BLaER1 treated with 17β-estradiol and CSF1 and Interleukin-3, amounts not matched to agents 10 nM and 100 nM (cell line): ENCODE measurements around the gene ARHGAP26.

ENCODE experiments used
- H3K27ac ChIP-seq, 11 experiments: shearing (Covaris generic); formaldehyde crosslinking; 2 replicates each; pipeline ENCODE4 v1.8.1; 2022
- H3K27me3 ChIP-seq, 11 experiments: shearing (Covaris generic); formaldehyde crosslinking; 2 replicates each; pipeline ENCODE4 v1.8.1; 2022
- H3K36me3 ChIP-seq, 11 experiments: shearing (Covaris generic); formaldehyde crosslinking; 2 replicates each; pipeline ENCODE4 v1.8.1; 2022
- H3K4me1 ChIP-seq, 10 experiments: shearing (Covaris generic); formaldehyde crosslinking; 2 replicates each; pipeline ENCODE4 v1.8.1; 2022
- H3K4me2 ChIP-seq, 11 experiments: shearing (Covaris generic); formaldehyde crosslinking; 2 replicates each; pipeline ENCODE4 v1.8.1; 2022
- H3K4me3 ChIP-seq, 10 experiments: shearing (Covaris generic); formaldehyde crosslinking; 2 replicates each; pipeline ENCODE4 v1.8.1; 2022
- H3K9ac ChIP-seq, 11 experiments: shearing (Covaris generic); formaldehyde crosslinking; 2 replicates each; pipeline ENCODE4 v1.8.1; 2022
- H3K9me3 ChIP-seq, 11 experiments: shearing (Covaris generic); formaldehyde crosslinking; replicated peaks in 1 of 11; 2 replicates each; pipeline ENCODE4 v1.8.1; 2022
- H4K20me1 ChIP-seq, 11 experiments: shearing (Covaris generic); formaldehyde crosslinking; 2 replicates each; pipeline ENCODE4 v1.8.1; 2022
- Cebpa-rat ChIP-seq, 11 experiments: shearing (Covaris generic); IDR thresholded peaks; 2 replicates each; pipeline ENCODE4 v1.8.1; 2022

Gene ARHGAP26

DNA sequence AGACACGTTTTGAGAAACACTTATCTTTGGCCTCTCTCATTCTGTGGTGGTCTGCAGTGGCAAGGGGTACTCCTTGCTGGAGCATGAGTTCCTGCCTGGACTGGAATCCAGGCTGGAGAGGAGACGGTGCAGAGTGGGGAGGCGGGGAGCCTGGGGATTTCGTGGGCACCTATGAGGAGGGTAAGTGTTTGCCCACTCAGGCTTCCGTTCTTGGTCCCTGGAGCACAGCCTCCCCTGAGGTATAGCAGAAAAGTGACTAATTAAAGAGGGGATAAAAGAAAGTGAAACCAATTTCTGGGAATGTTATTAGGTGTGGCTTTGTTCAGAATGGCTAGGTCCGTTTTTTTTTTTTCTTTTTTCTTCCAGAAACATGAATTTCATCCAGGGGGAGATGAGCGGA, 90.8 kb downstream of the ARHGAP26 start:
- no peak for TF ChIP-seq Cebpa-rat (IDR thresholded peaks at IDR 0.05)
- Histone ChIP-seq H4K20me1 (peaks cover 3 to 100% (median 97%) of the 10 kb centered on the region in 11 experiments; a peak in 20 of 22 replicates), H3K4me3 (no peak overlapping the region), H3K36me3 (peaks cover 0 to 13% (median 0%) of the 10 kb centered on the region in 11 experiments; a peak in 3 of 22 replicates), H3K4me1 (peaks cover 15 to 94% (median 30%) of the 10 kb centered on the region in 10 experiments), H3K9me3 (peaks cover 0 to 7% (median 0%) of the 10 kb centered on the region in 11 experiments; a peak in 1 of 22 replicates), H3K27ac (peak overlapping the region in 1 of 11 experiments; percentile 32; a peak in 2 of 22 replicates), H3K4me2 (peak overlapping the region; percentile 64 to 86 (median 75)), H3K9ac (peak overlapping the region in 5 of 11 experiments; percentile 6 to 53 (median 11); a peak in 5 of 22 replicates), H3K27me3 (no peaks in the 10 kb centered on the region)

DNA sequence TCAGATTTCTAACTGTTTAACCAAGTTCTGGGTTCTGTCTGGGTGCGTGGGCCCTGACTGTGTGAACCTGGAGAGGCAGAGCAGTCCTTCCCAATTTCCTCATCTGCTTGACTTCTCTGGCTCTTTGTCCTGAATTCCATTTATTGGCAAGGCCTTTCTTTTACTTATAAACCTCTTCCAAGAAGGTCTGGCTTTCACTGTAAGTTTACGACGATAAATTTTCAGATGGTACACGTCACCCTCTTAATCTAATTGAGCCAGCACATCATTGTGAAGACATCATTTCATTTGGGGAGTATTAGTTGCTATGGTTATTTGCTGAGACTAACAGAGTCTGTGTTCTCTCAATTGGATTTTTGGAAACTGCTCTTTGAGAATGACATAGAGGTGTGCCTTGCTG, 92.4 kb downstream of the ARHGAP26 start:
- peaks cover 0 to 100% (median 94%) of the 10 kb centered on the region in 11 experiments; a peak in 19 of 22 replicates for H4K20me1 ChIP-seq
- no peaks in the 10 kb centered on the region for H3K27me3 ChIP-seq
- no peak overlapping the region for H3K4me3 ChIP-seq
- no peak overlapping the region for H3K9ac ChIP-seq
- H3K27ac ChIP-seq: no peak overlapping the region
- peaks cover 27 to 95% (median 44%) of the 10 kb centered on the region in 10 experiments for H3K4me1 ChIP-seq
- H3K36me3 ChIP-seq: peaks cover 0 to 9% (median 0%) of the 10 kb centered on the region in 11 experiments; a peak in 3 of 22 replicates
- H3K9me3 ChIP-seq: no peaks in the 10 kb centered on the region
- no peak for TF ChIP-seq Cebpa-rat (IDR thresholded peaks at IDR 0.05)
- peak overlapping the region in 3 of 11 experiments; percentile 75 to 85 (median 83); a peak in 3 of 22 replicates for H3K4me2 ChIP-seq

DNA sequence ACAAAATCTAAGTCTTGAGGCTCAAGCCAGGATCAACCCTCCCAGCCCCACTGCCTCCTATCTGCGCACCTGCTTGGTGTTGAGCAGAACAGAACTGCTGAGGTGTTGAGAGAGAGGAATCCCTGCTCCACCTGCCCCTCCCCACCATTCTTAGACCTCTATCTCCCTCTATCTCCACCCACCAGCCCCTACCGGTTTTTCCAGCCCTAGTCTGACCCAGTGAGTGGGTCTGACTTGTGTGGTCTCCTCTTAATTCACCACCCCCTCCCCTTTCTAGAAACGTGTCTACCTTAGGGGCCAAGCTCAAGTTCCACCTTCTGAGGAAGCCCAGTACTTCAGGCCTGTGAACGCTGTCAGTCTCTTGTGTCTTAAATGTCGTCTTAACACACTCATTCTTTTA, 93.7 kb downstream of the ARHGAP26 start:
- Histone ChIP-seq H3K4me1 (peaks cover 34 to 99% (median 52%) of the 10 kb centered on the region in 10 experiments), H4K20me1 (peaks cover 3 to 100% (median 94%) of the 10 kb centered on the region in 11 experiments; a peak in 20 of 22 replicates), H3K9me3 (no peaks in the 10 kb centered on the region), H3K9ac (no peak overlapping the region), H3K27me3 (no peaks in the 10 kb centered on the region), H3K36me3 (peaks cover 0 to 9% (median 0%) of the 10 kb centered on the region in 11 experiments; a peak in 3 of 22 replicates), H3K4me2 (peak overlapping the region in 3 of 11 experiments; percentile 33 to 75 (median 56); a peak in 5 of 22 replicates), H3K27ac (no peak overlapping the region), H3K4me3 (no peak overlapping the region)
- no peak for TF ChIP-seq Cebpa-rat (IDR thresholded peaks at IDR 0.05)

DNA sequence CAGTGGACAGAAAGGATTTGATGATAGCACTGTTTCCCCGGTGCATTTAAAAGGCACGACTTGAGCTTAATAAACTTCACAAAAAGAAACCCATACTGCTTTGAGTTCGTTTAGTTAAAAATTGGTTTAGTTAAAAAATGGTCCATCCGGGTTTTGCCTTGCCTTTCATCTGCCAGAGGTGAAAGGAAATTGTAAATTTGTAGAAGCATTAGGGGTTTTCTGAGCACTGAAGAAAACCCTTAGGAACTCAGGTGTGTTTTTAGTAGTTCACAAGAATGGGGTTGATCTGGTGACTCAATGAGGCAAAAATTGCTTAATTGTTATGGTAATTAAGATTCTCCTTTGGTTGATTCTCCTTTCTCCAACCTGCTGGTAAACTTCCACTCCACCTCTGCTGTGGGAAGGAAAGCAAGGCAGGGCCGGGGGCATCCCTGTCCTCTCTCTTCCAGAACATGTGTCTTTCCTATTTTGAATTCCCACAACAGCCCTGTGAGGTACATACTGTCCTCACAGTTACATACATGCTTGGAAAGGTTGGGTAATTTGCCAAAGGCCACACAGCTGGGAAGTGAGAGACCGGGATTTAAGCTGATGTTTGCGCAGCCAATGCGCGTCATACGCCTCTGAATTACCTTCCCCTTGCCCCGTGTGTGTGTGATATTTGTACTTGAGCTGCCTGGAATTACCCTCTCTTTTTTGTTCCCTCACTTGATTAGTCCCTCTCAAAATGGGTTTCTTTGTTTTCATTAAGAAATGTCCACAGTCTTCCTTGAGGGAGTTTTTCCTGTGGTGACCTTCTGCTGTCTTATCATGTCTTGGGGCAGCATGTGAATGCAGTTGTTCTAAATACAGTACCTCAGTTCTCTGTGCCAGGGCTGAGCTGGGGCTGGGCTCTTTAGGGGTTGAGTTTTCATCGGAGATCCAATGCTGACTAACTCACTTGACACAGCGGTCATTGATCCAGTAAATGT, 94.4 kb downstream of the ARHGAP26 start:
- Histone ChIP-seq H3K36me3 (peaks cover 0 to 9% (median 0%) of the 10 kb centered on the region in 11 experiments; a peak in 3 of 22 replicates), H3K4me2 (peak overlapping the region in 3 of 11 experiments; percentile 56 to 75 (median 63); a peak in 7 of 22 replicates), H3K9ac (no peak overlapping the region), H3K27me3 (no peaks in the 10 kb centered on the region), H3K4me3 (no peak overlapping the region), H3K4me1 (peaks cover 34 to 100% (median 52%) of the 10 kb centered on the region in 10 experiments), H3K27ac (no peak overlapping the region), H3K9me3 (no peaks in the 10 kb centered on the region), H4K20me1 (peaks cover 3 to 100% (median 94%) of the 10 kb centered on the region in 11 experiments; a peak in 21 of 22 replicates)
- no peak for TF ChIP-seq Cebpa-rat (IDR thresholded peaks at IDR 0.05)

DNA sequence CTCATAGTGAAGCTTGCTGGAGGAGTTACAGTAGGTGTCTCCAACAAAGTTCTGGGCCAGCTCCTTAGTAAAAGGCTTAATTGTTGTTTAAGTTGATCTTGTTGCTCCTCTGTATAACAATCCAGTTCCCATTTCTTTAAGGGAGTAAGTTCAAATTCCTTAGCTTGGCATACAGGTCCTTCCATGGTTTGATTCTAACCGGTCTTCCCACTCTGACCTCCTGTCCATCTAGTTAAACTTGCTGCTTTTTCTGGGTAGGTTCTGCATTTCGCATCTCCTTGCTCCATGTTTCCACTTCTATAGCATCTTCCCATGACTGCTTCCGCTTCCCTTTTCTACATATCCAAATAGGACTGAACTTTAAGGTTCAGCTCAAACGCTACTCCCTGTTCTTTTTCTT, 95.5 kb downstream of the ARHGAP26 start:
- H3K27me3 ChIP-seq: no peaks in the 10 kb centered on the region
- TF ChIP-seq Cebpa-rat (IDR thresholded peaks at IDR 0.05): no peak
- H3K4me1 ChIP-seq: peaks cover 31 to 99% (median 44%) of the 10 kb centered on the region in 10 experiments
- peak overlapping the region in 4 of 11 experiments; percentile 56 to 75 (median 66); a peak in 8 of 22 replicates for H3K4me2 ChIP-seq
- no peaks in the 10 kb centered on the region for H3K9me3 ChIP-seq
- H3K36me3 ChIP-seq: peaks cover 0 to 9% (median 0%) of the 10 kb centered on the region in 11 experiments; a peak in 2 of 22 replicates
- H3K9ac ChIP-seq: no peak overlapping the region
- no peak overlapping the region for H3K4me3 ChIP-seq
- H3K27ac ChIP-seq: no peak overlapping the region
- H4K20me1 ChIP-seq: peaks cover 3 to 100% (median 94%) of the 10 kb centered on the region in 11 experiments; a peak in 21 of 22 replicates

DNA sequence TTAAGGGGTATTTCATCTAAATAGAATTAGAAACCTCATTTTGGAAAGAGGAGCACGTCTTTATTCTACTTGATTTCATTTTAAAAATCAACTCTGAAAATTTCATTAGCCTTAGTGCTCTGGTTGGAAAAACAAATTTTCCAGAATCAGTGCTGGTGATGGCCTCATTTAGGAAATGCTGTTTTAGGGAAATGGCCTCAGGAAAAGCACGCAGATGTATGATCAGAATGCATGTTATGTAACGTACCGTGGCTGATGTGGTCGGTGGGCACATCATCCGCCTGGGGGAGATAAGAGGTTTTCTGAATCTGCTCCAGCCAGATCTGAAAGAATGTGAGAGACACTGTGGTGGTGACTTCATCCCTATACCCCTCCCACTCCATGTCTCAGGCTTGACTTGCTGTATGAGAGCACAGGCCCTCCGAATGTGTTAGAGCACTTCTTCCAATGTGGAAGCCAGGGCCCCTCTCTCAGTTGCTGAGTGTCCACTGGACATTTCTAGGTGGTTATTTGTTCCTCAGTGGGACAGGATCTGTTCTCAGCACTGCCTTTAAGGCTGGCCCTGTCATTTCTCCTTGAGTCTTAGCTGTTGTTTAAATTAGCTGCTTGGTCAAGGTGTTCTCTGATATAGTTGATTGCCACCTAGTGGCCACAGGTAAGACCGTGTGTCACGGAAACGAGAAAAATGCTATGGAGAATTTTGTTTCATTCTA, 96.5 kb downstream of the ARHGAP26 start:
- Histone ChIP-seq H3K4me1 (peaks cover 20 to 99% (median 34%) of the 10 kb centered on the region in 10 experiments), H3K4me3 (no peak overlapping the region), H3K27me3 (no peaks in the 10 kb centered on the region), H4K20me1 (peaks cover 3 to 100% (median 94%) of the 10 kb centered on the region in 11 experiments; a peak in 21 of 22 replicates), H3K9ac (peak overlapping the region in 2 of 11 experiments; percentile 7 to 31; a peak in 3 of 22 replicates), H3K9me3 (no peaks in the 10 kb centered on the region), H3K27ac (peak overlapping the region in 8 of 11 experiments; percentile 14 to 43 (median 25); a peak in 7 of 22 replicates), H3K4me2 (peak overlapping the region; percentile 34 to 75 (median 54)), H3K36me3 (peaks cover 0 to 14% (median 0%) of the 10 kb centered on the region in 11 experiments; a peak in 4 of 22 replicates)
- TF ChIP-seq Cebpa-rat (IDR thresholded peaks at IDR 0.05): no peak

DNA sequence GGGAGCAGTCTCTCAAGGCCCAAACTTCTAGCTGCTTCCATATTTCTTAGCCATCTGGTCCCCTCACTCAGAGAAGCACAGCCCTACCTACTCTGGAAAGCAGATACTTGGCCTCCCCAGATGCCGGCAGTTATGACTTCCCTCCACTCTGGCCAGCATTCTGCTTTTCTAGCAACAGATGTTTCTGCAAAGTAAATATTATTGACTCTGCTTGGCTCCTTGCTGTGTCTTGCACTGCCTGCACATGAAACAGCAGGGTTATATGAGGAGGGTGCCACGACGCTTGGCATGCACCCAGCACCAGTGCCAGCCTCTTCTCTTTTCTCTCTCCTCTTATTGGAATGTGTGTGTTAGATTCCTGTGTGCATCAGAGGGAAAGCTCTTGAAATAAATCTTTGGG, 99.7 kb downstream of the ARHGAP26 start:
- peaks cover 16 to 87% (median 35%) of the 10 kb centered on the region in 10 experiments for H3K4me1 ChIP-seq
- H3K9me3 ChIP-seq: no peaks in the 10 kb centered on the region
- H4K20me1 ChIP-seq: peaks cover 9 to 100% (median 78%) of the 10 kb centered on the region in 11 experiments; a peak in 21 of 22 replicates
- peak overlapping the region in 2 of 11 experiments; percentile 25 to 37; a peak in 3 of 22 replicates for H3K4me2 ChIP-seq
- H3K27ac ChIP-seq: no peak overlapping the region
- no peak overlapping the region for H3K9ac ChIP-seq
- H3K4me3 ChIP-seq: no peak overlapping the region
- no peaks in the 10 kb centered on the region for H3K27me3 ChIP-seq
- peaks cover 0 to 34% (median 7%) of the 10 kb centered on the region in 11 experiments; a peak in 12 of 22 replicates for H3K36me3 ChIP-seq
- TF ChIP-seq Cebpa-rat (IDR thresholded peaks at IDR 0.05): no peak
